Prostate gland (tissue), 2 donors: ENCODE data around the gene EGF.

ENCODE experiments used
- POLR2A ChIP-seq: fragments of 450-650 bp; IDR thresholded peaks from one replicate; pipeline ENCODE4 v1.6.1; 2016; ENCODE audit warnings: antibody characterized with exemption, mild to moderate bottlenecking
- POLR2AphosphoS5 ChIP-seq: sonication (generic); formaldehyde crosslinking; IDR thresholded peaks from one replicate; pipeline ENCODE4 v1.6.1; 2017; ENCODE audit warnings: antibody characterized with exemption
- TF ChIP-seq, protein P1 (sequence below), 4 experiments: fragments of 200-600 bp in 2 of 4; fragments of 450-650 bp in 2 of 4; sonication (generic) in 2 of 4; IDR thresholded peaks; 1 replicate in 3 of 4; 2 replicates in 1 of 4; pipeline ENCODE4 v1.5.1; 2016 to 2019; ENCODE audit warnings: antibody characterized with exemption in 4 of 4, mild to moderate bottlenecking in 2 of 4, moderate library complexity in 2 of 4

DNA sequence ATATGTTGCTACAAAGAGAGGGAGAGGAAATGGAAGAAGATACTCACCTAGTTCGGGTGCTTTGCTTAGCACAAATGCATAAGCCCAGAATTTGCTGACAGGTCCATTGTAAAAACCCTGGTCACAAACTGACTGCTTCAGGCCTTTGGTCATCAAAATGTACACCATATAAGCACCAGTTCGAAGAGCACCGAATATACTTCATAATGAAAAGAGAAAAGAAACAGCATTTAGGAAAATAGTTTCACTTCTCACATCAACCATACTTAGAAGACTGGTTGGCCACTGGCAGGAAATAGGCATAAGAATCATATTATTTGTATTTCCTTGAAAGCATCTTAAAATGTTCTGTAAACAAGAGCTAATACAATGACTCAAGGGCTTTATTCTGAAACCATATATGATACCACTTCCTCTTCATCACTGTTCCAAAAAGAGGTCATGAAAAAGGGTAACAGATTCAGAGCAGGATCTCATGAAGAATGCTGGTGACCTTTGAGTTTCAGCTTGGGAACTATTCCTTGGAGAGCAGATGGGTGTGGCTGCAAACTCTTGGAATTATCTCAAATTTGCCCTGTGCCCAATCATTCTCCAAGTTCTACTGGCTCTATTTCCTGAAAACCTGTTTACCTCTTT, 147.0 kb downstream of the EGF start:
- TF ChIP-seq POLR2AphosphoS5 = no peak
- TF ChIP-seq, protein P1, sequence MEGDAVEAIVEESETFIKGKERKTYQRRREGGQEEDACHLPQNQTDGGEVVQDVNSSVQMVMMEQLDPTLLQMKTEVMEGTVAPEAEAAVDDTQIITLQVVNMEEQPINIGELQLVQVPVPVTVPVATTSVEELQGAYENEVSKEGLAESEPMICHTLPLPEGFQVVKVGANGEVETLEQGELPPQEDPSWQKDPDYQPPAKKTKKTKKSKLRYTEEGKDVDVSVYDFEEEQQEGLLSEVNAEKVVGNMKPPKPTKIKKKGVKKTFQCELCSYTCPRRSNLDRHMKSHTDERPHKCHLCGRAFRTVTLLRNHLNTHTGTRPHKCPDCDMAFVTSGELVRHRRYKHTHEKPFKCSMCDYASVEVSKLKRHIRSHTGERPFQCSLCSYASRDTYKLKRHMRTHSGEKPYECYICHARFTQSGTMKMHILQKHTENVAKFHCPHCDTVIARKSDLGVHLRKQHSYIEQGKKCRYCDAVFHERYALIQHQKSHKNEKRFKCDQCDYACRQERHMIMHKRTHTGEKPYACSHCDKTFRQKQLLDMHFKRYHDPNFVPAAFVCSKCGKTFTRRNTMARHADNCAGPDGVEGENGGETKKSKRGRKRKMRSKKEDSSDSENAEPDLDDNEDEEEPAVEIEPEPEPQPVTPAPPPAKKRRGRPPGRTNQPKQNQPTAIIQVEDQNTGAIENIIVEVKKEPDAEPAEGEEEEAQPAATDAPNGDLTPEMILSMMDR (IDR thresholded peaks at IDR 0.05) = no peak
- TF ChIP-seq POLR2A = no peak
